Measurements from ENCODE around the gene BET1L.

DNA sequence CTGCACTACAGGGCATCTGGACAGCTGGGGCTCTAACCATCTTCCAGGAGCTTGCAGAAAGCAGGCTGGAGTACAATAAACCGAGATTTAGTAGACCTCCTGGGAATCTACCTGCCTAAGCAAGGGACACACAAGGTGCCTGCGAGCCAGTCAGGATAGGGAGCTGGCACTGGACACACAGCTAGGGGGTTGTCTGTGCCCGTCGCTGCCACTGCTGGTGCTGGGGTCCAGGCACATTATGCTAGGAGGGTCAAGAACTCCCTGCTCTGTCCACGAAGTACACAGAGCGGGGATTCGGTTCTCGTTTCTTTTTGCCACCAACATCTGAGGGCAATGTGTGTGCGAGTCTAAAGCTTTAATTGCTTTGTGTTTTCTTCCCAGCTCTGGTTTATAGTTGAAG is 4.5 kb upstream of the BET1L start:
- TF ChIP-seq, protein P1, sequence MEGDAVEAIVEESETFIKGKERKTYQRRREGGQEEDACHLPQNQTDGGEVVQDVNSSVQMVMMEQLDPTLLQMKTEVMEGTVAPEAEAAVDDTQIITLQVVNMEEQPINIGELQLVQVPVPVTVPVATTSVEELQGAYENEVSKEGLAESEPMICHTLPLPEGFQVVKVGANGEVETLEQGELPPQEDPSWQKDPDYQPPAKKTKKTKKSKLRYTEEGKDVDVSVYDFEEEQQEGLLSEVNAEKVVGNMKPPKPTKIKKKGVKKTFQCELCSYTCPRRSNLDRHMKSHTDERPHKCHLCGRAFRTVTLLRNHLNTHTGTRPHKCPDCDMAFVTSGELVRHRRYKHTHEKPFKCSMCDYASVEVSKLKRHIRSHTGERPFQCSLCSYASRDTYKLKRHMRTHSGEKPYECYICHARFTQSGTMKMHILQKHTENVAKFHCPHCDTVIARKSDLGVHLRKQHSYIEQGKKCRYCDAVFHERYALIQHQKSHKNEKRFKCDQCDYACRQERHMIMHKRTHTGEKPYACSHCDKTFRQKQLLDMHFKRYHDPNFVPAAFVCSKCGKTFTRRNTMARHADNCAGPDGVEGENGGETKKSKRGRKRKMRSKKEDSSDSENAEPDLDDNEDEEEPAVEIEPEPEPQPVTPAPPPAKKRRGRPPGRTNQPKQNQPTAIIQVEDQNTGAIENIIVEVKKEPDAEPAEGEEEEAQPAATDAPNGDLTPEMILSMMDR (IDR thresholded peaks at IDR 0.05; ENCODE audit: low read depth, low read length, missing input control), result no peak
- TF ChIP-seq TAF1 (conservative IDR thresholded peaks at IDR 0.05) (no peak), HNF4G (IDR thresholded peaks at IDR 0.05) (no peak), JUND (IDR thresholded peaks at IDR 0.05) (no peak), MAX (IDR thresholded peaks at IDR 0.05) (no peak), NR2F2 (IDR thresholded peaks at IDR 0.05) (no peak), RXRA (IDR thresholded peaks at IDR 0.05) (no peak), SP1 (IDR thresholded peaks at IDR 0.05) (no peak), EGR1 (IDR thresholded peaks at IDR 0.05; ENCODE audit: low read depth in 2 of 2) (no peak), RAD21 (IDR thresholded peaks at IDR 0.05) (no peak), GABPA (IDR thresholded peaks at IDR 0.05 in 1 of 2, conservative IDR thresholded peaks at IDR 0.05 in 1 of 2) (no peak), YY1 (IDR thresholded peaks at IDR 0.05) (no peak)
- TF ChIP-seq, protein P2, sequence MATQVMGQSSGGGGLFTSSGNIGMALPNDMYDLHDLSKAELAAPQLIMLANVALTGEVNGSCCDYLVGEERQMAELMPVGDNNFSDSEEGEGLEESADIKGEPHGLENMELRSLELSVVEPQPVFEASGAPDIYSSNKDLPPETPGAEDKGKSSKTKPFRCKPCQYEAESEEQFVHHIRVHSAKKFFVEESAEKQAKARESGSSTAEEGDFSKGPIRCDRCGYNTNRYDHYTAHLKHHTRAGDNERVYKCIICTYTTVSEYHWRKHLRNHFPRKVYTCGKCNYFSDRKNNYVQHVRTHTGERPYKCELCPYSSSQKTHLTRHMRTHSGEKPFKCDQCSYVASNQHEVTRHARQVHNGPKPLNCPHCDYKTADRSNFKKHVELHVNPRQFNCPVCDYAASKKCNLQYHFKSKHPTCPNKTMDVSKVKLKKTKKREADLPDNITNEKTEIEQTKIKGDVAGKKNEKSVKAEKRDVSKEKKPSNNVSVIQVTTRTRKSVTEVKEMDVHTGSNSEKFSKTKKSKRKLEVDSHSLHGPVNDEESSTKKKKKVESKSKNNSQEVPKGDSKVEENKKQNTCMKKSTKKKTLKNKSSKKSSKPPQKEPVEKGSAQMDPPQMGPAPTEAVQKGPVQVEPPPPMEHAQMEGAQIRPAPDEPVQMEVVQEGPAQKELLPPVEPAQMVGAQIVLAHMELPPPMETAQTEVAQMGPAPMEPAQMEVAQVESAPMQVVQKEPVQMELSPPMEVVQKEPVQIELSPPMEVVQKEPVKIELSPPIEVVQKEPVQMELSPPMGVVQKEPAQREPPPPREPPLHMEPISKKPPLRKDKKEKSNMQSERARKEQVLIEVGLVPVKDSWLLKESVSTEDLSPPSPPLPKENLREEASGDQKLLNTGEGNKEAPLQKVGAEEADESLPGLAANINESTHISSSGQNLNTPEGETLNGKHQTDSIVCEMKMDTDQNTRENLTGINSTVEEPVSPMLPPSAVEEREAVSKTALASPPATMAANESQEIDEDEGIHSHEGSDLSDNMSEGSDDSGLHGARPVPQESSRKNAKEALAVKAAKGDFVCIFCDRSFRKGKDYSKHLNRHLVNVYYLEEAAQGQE (IDR thresholded peaks at IDR 0.05), result no peak
- TF ChIP-seq, protein P3, sequence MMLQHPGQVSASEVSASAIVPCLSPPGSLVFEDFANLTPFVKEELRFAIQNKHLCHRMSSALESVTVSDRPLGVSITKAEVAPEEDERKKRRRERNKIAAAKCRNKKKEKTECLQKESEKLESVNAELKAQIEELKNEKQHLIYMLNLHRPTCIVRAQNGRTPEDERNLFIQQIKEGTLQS (IDR thresholded peaks at IDR 0.05), result no peak
